Measurements from ENCODE around the gene WWOX.

DNA sequence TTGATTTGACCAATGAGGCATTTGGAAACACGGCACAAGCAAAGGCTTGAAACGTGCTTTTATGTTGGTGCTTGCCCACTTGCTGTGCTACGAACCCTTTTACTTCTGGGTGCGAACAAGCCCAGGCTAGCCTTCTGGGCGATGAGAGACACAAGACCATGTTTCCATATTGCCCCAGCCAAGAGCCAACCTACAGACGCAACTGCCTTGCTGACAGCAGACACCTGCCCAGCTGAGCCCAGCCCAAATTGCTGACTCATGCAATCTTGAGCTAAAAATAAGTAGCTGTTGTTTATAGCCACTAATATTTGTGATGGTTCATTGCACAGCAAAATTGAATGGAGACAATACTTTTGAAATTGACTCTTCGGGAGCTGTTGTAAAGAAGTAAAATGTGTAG is 464.5 kb downstream of the WWOX start:
- TF ChIP-seq, protein P1, sequence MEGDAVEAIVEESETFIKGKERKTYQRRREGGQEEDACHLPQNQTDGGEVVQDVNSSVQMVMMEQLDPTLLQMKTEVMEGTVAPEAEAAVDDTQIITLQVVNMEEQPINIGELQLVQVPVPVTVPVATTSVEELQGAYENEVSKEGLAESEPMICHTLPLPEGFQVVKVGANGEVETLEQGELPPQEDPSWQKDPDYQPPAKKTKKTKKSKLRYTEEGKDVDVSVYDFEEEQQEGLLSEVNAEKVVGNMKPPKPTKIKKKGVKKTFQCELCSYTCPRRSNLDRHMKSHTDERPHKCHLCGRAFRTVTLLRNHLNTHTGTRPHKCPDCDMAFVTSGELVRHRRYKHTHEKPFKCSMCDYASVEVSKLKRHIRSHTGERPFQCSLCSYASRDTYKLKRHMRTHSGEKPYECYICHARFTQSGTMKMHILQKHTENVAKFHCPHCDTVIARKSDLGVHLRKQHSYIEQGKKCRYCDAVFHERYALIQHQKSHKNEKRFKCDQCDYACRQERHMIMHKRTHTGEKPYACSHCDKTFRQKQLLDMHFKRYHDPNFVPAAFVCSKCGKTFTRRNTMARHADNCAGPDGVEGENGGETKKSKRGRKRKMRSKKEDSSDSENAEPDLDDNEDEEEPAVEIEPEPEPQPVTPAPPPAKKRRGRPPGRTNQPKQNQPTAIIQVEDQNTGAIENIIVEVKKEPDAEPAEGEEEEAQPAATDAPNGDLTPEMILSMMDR (IDR thresholded peaks at IDR 0.05) = no peak
- no peak for TF ChIP-seq POLR2A (IDR thresholded peaks at IDR 0.05)

All from right lobe of liver (tissue), 4 donors.